Vagina (tissue), 2 donors: ENCODE measurements around the gene CFAP97D1.

Source experiments
- POLR2A ChIP-seq, 2 donors: fragments of 450-650 bp; IDR thresholded peaks; one replicate each; pipeline ENCODE4 v1.6.1; 2017; ENCODE audit warnings: antibody characterized with exemption in 2 of 2, mild to moderate bottlenecking in 2 of 2, moderate library complexity in 2 of 2
- POLR2AphosphoS5 ChIP-seq, 2 donors: sonication (generic); formaldehyde crosslinking; IDR thresholded peaks; one replicate each; pipeline ENCODE4 v1.9.0; 2017; ENCODE audit warnings: antibody characterized with exemption in 2 of 2, mild to moderate bottlenecking in 2 of 2, low read depth in 1 of 2; ENCODE audit not compliant: insufficient read depth in 1 of 2
- TF ChIP-seq, protein P1 (sequence below), 3 experiments: fragments of 450-650 bp in 2 of 3; fragments of 200-600 bp in 1 of 3; sonication (generic) in 1 of 3; IDR thresholded peaks; one replicate each; pipeline ENCODE4 v1.5.1; 2017 to 2019; ENCODE audit warnings: antibody characterized with exemption in 3 of 3, mild to moderate bottlenecking in 2 of 3, moderate library complexity in 2 of 3

GRCh38 chr17:43778337-43779144 is 1.7 kb upstream of the CFAP97D1 start, which contains the start of gene DUSP3:
- TF ChIP-seq POLR2A (IDR thresholded peaks at IDR 0.05) = peak; percentile 52 to 96
- TF ChIP-seq, protein P1, sequence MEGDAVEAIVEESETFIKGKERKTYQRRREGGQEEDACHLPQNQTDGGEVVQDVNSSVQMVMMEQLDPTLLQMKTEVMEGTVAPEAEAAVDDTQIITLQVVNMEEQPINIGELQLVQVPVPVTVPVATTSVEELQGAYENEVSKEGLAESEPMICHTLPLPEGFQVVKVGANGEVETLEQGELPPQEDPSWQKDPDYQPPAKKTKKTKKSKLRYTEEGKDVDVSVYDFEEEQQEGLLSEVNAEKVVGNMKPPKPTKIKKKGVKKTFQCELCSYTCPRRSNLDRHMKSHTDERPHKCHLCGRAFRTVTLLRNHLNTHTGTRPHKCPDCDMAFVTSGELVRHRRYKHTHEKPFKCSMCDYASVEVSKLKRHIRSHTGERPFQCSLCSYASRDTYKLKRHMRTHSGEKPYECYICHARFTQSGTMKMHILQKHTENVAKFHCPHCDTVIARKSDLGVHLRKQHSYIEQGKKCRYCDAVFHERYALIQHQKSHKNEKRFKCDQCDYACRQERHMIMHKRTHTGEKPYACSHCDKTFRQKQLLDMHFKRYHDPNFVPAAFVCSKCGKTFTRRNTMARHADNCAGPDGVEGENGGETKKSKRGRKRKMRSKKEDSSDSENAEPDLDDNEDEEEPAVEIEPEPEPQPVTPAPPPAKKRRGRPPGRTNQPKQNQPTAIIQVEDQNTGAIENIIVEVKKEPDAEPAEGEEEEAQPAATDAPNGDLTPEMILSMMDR (IDR thresholded peaks at IDR 0.05) = no peak
- TF ChIP-seq POLR2AphosphoS5 (IDR thresholded peaks at IDR 0.05; ENCODE audit: insufficient read depth in 1 of 2, low read depth in 1 of 2) = peak; percentile 85 to 94
